Neutrophil (primary cell): ENCODE results near the gene RNF111.

Experiments
- H3K27ac ChIP-seq: fragments of 200-600 bp; sonication (generic); 2 replicates; pipeline ENCODE4 v1.5.1; 2016; ENCODE audit warnings: mild to moderate bottlenecking, moderate library complexity
- H3K27me3 ChIP-seq: fragments of 200-600 bp; sonication (generic); 2 replicates; pipeline ENCODE4 v1.6.0; 2016; ENCODE audit warnings: mild to moderate bottlenecking
- H3K36me3 ChIP-seq: fragments of 200-600 bp; sonication (generic); 2 replicates; pipeline ENCODE4 v1.5.1; 2017
- H3K4me1 ChIP-seq, 2 experiments: fragments of 200-600 bp in 1 of 2; sonication (generic) in 1 of 2; 1 replicate in 1 of 2; 2 replicates in 1 of 2; pipeline versions ENCODE4 v1.5.1 to v1.6.1; 2013 to 2016; ENCODE audit warnings: low read depth in 1 of 2, low read length in 1 of 2, mild to moderate bottlenecking in 1 of 2, moderate library complexity in 1 of 2; ENCODE audit not compliant: control insufficient read depth in 1 of 2, insufficient read depth in 1 of 2
- H3K4me3 ChIP-seq, 2 experiments: fragments of 200-600 bp in 1 of 2; sonication (generic) in 1 of 2; 1 replicate in 1 of 2; 2 replicates in 1 of 2; pipeline ENCODE4 v1.5.1; 2013 to 2016; ENCODE audit warnings: low read depth in 1 of 2, low read length in 1 of 2, mild to moderate bottlenecking in 1 of 2, moderate library complexity in 1 of 2
- H3K9me3 ChIP-seq: fragments of 200-600 bp; sonication (generic); 2 replicates; pipeline ENCODE4 v1.5.1; 2016
- CTCF ChIP-seq: fragments of 200-600 bp; sonication (generic); IDR thresholded peaks from 2 replicates; pipeline ENCODE4 v1.5.1; 2016; ENCODE audit warnings: antibody characterized with exemption

Gene RNF111

DNA sequence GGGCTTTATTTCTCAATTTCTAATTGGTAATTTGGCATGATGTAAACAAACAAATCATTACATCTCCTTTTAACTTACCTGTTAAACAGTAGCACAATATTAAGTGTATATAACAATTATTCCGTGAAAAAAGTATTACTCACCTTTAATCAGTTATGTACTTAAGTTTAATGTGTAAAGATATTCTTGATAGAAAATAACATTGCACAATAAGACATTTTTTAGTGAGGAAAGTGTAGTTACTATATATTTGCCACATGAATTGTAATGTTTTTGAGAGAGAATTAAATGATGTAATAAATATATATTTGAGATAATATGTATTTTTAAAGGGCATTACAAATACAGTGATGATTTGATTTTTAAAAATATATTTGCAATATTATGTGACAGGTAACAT, 106.6 kb downstream of the RNF111 start:
- Histone ChIP-seq H3K27ac (no peak overlapping the region), H3K36me3 (peaks cover 91% of the 10 kb centered on the region), H3K4me1 (no peaks in the 10 kb centered on the region), H3K27me3 (no peaks in the 10 kb centered on the region), H3K9me3 (no peaks in the 10 kb centered on the region), H3K4me3 (no peak overlapping the region)
- no peak for TF ChIP-seq CTCF

- H3K4me1 ChIP-seq: no peaks in the 10 kb centered on the region
- no peaks in the 10 kb centered on the region for H3K9me3 ChIP-seq
- no peak overlapping the region for H3K27ac ChIP-seq
- no peak for TF ChIP-seq CTCF
- no peaks in the 10 kb centered on the region for H3K27me3 ChIP-seq
- no peak overlapping the region for H3K4me3 ChIP-seq
- peaks cover 76% of the 10 kb centered on the region for H3K36me3 ChIP-seq
These were observed 109.0 kb downstream of the RNF111 start for GRCh38 chr15:59096429-59096828.

GRCh38 chr15:59099162-59099685, 111.8 kb downstream of the RNF111 start:
- Histone ChIP-seq H3K4me1 (peaks cover 0 to 1% of the 10 kb centered on the region in 2 experiments), H3K9me3 (no peaks in the 10 kb centered on the region), H3K36me3 (peaks cover 49% of the 10 kb centered on the region), H3K27me3 (no peaks in the 10 kb centered on the region), H3K27ac (no peak overlapping the region), H3K4me3 (no peak overlapping the region)
- TF ChIP-seq CTCF: no peak

DNA sequence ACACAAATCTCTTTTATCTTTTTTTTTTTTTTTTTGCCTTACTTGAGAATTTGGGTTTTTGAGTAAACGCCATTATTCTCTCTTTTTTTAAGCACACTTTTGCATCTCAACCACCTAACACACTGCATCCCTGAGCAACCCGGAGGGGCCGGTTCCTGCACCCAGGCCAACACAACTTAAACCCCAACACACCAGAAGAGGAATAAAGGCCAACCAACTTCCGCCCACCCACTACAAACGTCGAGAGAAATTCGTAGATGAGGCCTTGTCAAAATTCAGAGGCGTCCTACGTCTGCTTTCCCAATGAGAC, 117.1 kb downstream of the RNF111 start:
- Histone ChIP-seq H3K27ac (peak overlapping the region; percentile 87), H3K4me1 (peaks cover 8 to 21% of the 10 kb centered on the region in 2 experiments), H3K4me3 (peak overlapping the region; percentile 68 to 83), H3K9me3 (no peaks in the 10 kb centered on the region), H3K36me3 (peaks cover 15% of the 10 kb centered on the region), H3K27me3 (no peaks in the 10 kb centered on the region)
- TF ChIP-seq CTCF: no peak

DNA sequence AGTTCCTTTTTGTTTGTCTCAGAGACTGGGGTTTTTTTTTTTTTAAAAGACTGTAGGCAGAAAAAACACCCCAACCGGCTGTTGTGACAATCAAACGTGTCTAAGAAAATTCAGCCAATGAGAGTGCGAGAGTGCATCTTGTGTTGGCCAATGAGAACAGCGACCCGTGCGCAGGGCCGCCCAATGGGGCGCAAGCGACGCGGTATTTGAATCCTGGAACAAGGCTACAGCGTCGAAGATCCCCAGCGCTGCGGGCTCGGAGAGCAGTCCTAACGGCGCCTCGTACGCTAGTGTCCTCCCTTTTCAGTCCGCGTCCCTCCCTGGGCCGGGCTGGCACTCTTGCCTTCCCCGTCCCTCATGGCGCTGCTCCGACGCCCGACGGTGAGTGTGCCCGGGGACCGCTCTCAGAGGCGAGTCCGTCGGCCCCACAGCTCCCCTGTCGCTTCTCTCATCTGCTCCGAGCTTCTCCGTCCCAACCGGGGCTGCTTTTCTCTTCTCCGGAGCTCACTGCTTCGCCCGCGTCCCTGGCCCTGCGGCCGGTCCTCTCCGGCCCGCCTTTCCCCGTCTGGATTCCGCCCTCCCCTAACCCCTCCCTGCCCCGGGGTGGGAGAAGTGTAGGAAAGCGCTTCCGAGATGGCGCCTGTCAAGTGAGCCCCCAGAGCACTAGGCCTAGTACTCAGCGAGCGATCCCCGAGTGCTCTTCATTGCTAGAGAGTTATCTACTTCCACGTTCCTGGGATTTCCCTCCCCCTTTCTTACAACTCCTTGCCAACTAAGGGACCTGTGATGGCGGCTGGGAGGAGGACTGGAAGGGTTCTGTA, 117.7 kb downstream of the RNF111 start, which contains the start of gene CCNB2:
Gene CCNB2, plus strand, starts transcription at position 235 of the 821 bp plus-strand sequence. Its CDS starts 123 bp downstream, at position 358.
- TF ChIP-seq CTCF: no peak
- Histone ChIP-seq H3K27me3 (no peaks in the 10 kb centered on the region), H3K4me3 (peak within 1 kb of the TSS; percentile 68 to 83), H3K9me3 (no peaks in the 10 kb centered on the region), H3K36me3 (peaks cover 11% of the 10 kb centered on the region), H3K4me1 (peaks cover 8 to 21% of the 10 kb centered on the region in 2 experiments), H3K27ac (peak within 1 kb of the TSS; percentile 87)
